WERI-Rb-1 (cell line): ENCODE results near the gene SNX24.

Experiments
- DNase-seq: peaks from one replicate; pipeline ENCODE4 v3.0.0-alpha.2; 2020
- H3K27ac ChIP-seq: fragments of 250-450 bp; sonication (Bioruptor Pico); 2 replicates; pipeline ENCODE4 v1.5.1; 2020; ENCODE audit warnings: mild to moderate bottlenecking, moderate library complexity
- H3K27me3 ChIP-seq: fragments of 250-450 bp; sonication (Bioruptor Pico); 2 replicates; pipeline ENCODE4 v1.5.1; 2021; ENCODE audit warnings: mild to moderate bottlenecking, low read depth, moderate library complexity; ENCODE audit not compliant: insufficient read depth, severe bottlenecking
- H3K36me3 ChIP-seq: fragments of 250-450 bp; sonication (Bioruptor Pico); 2 replicates; pipeline ENCODE4 v1.5.1; 2020; ENCODE audit warnings: mild to moderate bottlenecking, moderate library complexity
- H3K4me3 ChIP-seq: 2 replicates; pipeline ENCODE4 v1.5.1; 2011; ENCODE audit warnings: low read depth, mild to moderate bottlenecking, control low read depth, low read length
- H3K9me3 ChIP-seq: fragments of 250-450 bp; sonication (Bioruptor Pico); 2 replicates; pipeline ENCODE4 v1.5.1; 2021; ENCODE audit warnings: mild to moderate bottlenecking, moderate library complexity; ENCODE audit not compliant: severe bottlenecking
- CTCF ChIP-seq: IDR thresholded peaks from 2 replicates; pipeline ENCODE4 v1.5.1; 2011; ENCODE audit warnings: low read depth, mild to moderate bottlenecking, control low read depth, inconsistent platforms, low read length

The SNX24 gene

GRCh38 chr5:122937914-122938313 is 92.5 kb downstream of the SNX24 start:
- H3K9me3 ChIP-seq = no peaks in the 10 kb centered on the region
- no peak overlapping the region for H3K4me3 ChIP-seq
- H3K27me3 ChIP-seq = no peaks in the 10 kb centered on the region
- H3K27ac ChIP-seq = no peak overlapping the region
- TF ChIP-seq CTCF = no peak
- no peak for DNase-seq
- H3K36me3 ChIP-seq = no peaks in the 10 kb centered on the region

GRCh38 chr5:122940890-122941289 is 95.5 kb downstream of the SNX24 start:
- DNase-seq = no peak
- TF ChIP-seq CTCF = no peak
- no peaks in the 10 kb centered on the region for H3K36me3 ChIP-seq

GRCh38 chr5:122941737-122942136 is 96.3 kb downstream of the SNX24 start:
- DNase-seq = no peak
- no peaks in the 10 kb centered on the region for H3K9me3 ChIP-seq
- H3K36me3 ChIP-seq = no peaks in the 10 kb centered on the region
- no peaks in the 10 kb centered on the region for H3K27me3 ChIP-seq
- H3K4me3 ChIP-seq = no peak overlapping the region
- H3K27ac ChIP-seq = no peak overlapping the region
- no peak for TF ChIP-seq CTCF

More at GRCh38 chr5:122940890-122941289, 95.5 kb downstream of the SNX24 start:
- H3K27ac ChIP-seq = no peak overlapping the region
- H3K27me3 ChIP-seq = no peaks in the 10 kb centered on the region
- no peaks in the 10 kb centered on the region for H3K9me3 ChIP-seq
- H3K4me3 ChIP-seq = no peak overlapping the region

GRCh38 chr5:122942164-122942914 is 96.9 kb downstream of the SNX24 start:
- no peaks in the 10 kb centered on the region for H3K36me3 ChIP-seq
- no peak overlapping the region for H3K4me3 ChIP-seq
- no peaks in the 10 kb centered on the region for H3K9me3 ChIP-seq
- H3K27ac ChIP-seq = no peak overlapping the region
- no peaks in the 10 kb centered on the region for H3K27me3 ChIP-seq
- TF ChIP-seq CTCF = no peak
- DNase-seq = peak; percentile 78

- no peaks in the 10 kb centered on the region for H3K27me3 ChIP-seq
- DNase-seq = no peak
- H3K27ac ChIP-seq = no peak overlapping the region
- no peaks in the 10 kb centered on the region for H3K9me3 ChIP-seq
- no peak overlapping the region for H3K4me3 ChIP-seq
- TF ChIP-seq CTCF = no peak
- no peaks in the 10 kb centered on the region for H3K36me3 ChIP-seq
Measured at GRCh38 chr5:122943050-122943698, 97.8 kb downstream of the SNX24 start.
